Kidney (tissue), 14 donors: ENCODE results near the gene PDE8A. TPM values are rescaled to one million over a fixed set of nuclear protein-coding genes. Genes with fewer than 3 reads are reported as not detected.

ENCODE experiments used
- DNase-seq, 5 donors: peaks; one replicate each; pipeline ENCODE4 v3.0.0-alpha.2; 2013 to 2020
- FAIRE-seq: peaks from 2 replicates; lab custom pipeline; 2012; peaks lifted over from hg19 to GRCh38; lab: Jason Lieb, UNC
- H3K27ac ChIP-seq, 2 donors: one replicate each; pipeline ENCODE4 v1.7.0; 2013; ENCODE audit warnings: low read depth in 2 of 2, low read length in 2 of 2, inconsistent platforms in 1 of 2
- H3K27me3 ChIP-seq: one replicate; pipeline ENCODE4 v1.7.1; 2013; ENCODE audit warnings: low read length, inconsistent platforms; ENCODE audit not compliant: control insufficient read depth, insufficient read depth
- H3K36me3 ChIP-seq, 3 donors: one replicate each; pipeline versions ENCODE4 v1.7.0 to v1.7.1; 2013; ENCODE audit warnings: low read length in 3 of 3, control low read depth in 1 of 3, inconsistent platforms in 1 of 3; ENCODE audit not compliant: insufficient read depth in 3 of 3, control insufficient read depth in 2 of 3
- H3K4me1 ChIP-seq, 3 donors: one replicate each; pipeline versions ENCODE4 v1.7.0 to v1.7.1; 2013; ENCODE audit warnings: low read length in 3 of 3, inconsistent platforms in 1 of 3, low read depth in 1 of 3; ENCODE audit not compliant: control insufficient read depth in 2 of 3, insufficient read depth in 2 of 3
- H3K4me3 ChIP-seq, 3 donors: one replicate each; pipeline versions ENCODE4 v1.7.0 to v1.8.1; 2013; ENCODE audit warnings: low read length in 3 of 3, control low read depth in 1 of 3, inconsistent platforms in 1 of 3
- H3K9ac ChIP-seq, 3 donors: one replicate each; pipeline versions ENCODE4 v1.7.0 to v1.7.1; 2013; ENCODE audit warnings: low read length in 3 of 3, control low read depth in 1 of 3, inconsistent platforms in 1 of 3
- H3K9me3 ChIP-seq, 3 donors: one replicate each; pipeline versions ENCODE4 v1.7.0 to v1.7.1; 2013; ENCODE audit warnings: low read length in 3 of 3, control low read depth in 1 of 3, inconsistent platforms in 1 of 3; ENCODE audit not compliant: control insufficient read depth in 2 of 3, insufficient read depth in 1 of 3
- CTCF ChIP-seq: IDR thresholded peaks from 3 replicates; pipeline ENCODE4 v1.5.1; 2012; ENCODE audit warnings: mild to moderate bottlenecking, moderate library complexity, borderline replicate concordance; ENCODE audit not compliant: insufficient read depth; ENCODE audit errors: extremely low read depth
- intact Hi-C: fragments of 100-400 bp; cut with DNase I; formaldehyde crosslinking; loops from one replicate; pipeline ENCODE4 v1.11.1; 2022
- polyA plus RNA-seq: library from polyadenylated mRNA; stranded (reverse); fragments of 350-450 nt; fragmentation: Illumina TruSeq; extraction: RNeasy Lipid Tissue Mini Kit (QIAGEN cat#74804); gene quantifications from one replicate; pipeline ENCODE4 v1.2.3, GENCODE V29; 2014; ENCODE audit warnings: low read depth, low replicate concordance; ENCODE audit not compliant: insufficient read depth
- total RNA-seq: library from RNA; stranded (reverse); fragmentation: NEBNext Ultra II Directional; extraction: Animal tissue kit (Norgen Biotek cat#: 25700); gene quantifications from one replicate; pipeline ENCODE4 v1.2.1, GENCODE V29; 2021
- donor health status: control.
- donor health status: control.
- donor health status: control.
- donor health status: control.
- donor health status: control.
- donor health status: DM: yes; HTN: yes; CAD: no.
- donor health status: Normal renal cell carcinoma (clear cell type).

The PDE8A gene
- total and polyA plus RNA-seq, 2 donors from 2014 or later = 20.3 to 37.5 TPM

GRCh38 chr15:85149465-85150129 lies 167.9 kb downstream of the PDE8A start:
- no peaks in the 10 kb centered on the region for H3K9me3 ChIP-seq
- H3K27ac ChIP-seq = no peak overlapping the region
- H3K4me3 ChIP-seq = no peak overlapping the region
- FAIRE-seq = no peak
- no peaks in the 10 kb centered on the region for H3K36me3 ChIP-seq
- no peaks in the 10 kb centered on the region for H3K27me3 ChIP-seq
- H3K4me1 ChIP-seq = no peaks in the 10 kb centered on the region
- DNase-seq = peak in 1 of 5 donors; percentile 39
- H3K9ac ChIP-seq = no peak overlapping the region
- intact Hi-C loops = no loop called here
- no peak for TF ChIP-seq CTCF

GRCh38 chr15:85150130-85150480 lies 168.4 kb downstream of the PDE8A start:
- TF ChIP-seq CTCF = no peak
- FAIRE-seq (no peak), DNase-seq (no peak)
- Histone ChIP-seq H3K4me3 (no peak overlapping the region), H3K9me3 (no peaks in the 10 kb centered on the region), H3K4me1 (no peaks in the 10 kb centered on the region), H3K27ac (no peak overlapping the region), H3K9ac (no peak overlapping the region), H3K27me3 (no peaks in the 10 kb centered on the region), H3K36me3 (no peaks in the 10 kb centered on the region)
- intact Hi-C loops = no loop called here

DNA sequence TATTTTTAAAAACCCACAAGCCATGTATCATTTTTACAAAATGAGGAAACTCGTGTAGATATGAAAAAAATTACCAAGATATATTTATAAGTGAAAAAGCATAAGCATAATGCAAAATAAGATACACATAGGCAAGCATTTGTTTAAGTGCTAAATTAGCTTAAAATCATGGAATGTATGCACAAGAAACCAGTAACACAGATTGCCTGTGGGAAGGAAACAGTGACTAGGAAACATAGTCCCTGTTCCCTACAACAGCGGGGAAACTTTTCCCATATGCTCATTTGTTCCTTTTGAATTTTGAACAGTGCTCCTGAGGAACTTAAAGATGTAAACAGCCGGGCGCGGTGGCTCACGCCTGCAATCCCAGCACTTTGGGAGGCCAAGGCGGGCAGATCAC lies 169.5 kb downstream of the PDE8A start:
- DNase-seq = no peak
- H3K9me3 ChIP-seq = no peaks in the 10 kb centered on the region
- FAIRE-seq = no peak
- TF ChIP-seq CTCF = no peak
- H3K27ac ChIP-seq = no peak overlapping the region
- intact Hi-C loops = no loop called here
- no peaks in the 10 kb centered on the region for H3K36me3 ChIP-seq
- no peak overlapping the region for H3K9ac ChIP-seq
- no peaks in the 10 kb centered on the region for H3K4me1 ChIP-seq
- no peaks in the 10 kb centered on the region for H3K27me3 ChIP-seq
- no peak overlapping the region for H3K4me3 ChIP-seq

GRCh38 chr15:85151861-85152260 lies 170.2 kb downstream of the PDE8A start:
- H3K27ac ChIP-seq = no peak overlapping the region
- H3K4me3 ChIP-seq = no peak overlapping the region
- H3K4me1 ChIP-seq = no peaks in the 10 kb centered on the region
- DNase-seq = no peak
- H3K9ac ChIP-seq = no peak overlapping the region
- no peaks in the 10 kb centered on the region for H3K27me3 ChIP-seq
- no peak for FAIRE-seq
- intact Hi-C loops = no loop called here
- H3K36me3 ChIP-seq = no peaks in the 10 kb centered on the region
- H3K9me3 ChIP-seq = no peaks in the 10 kb centered on the region
- TF ChIP-seq CTCF = no peak
